Keratinocyte (primary cell): ENCODE measurements around the gene SLC37A1.

ENCODE experiments used
- CTCF ChIP-seq, 3 experiments: IDR thresholded peaks in 1 of 3; conservative IDR thresholded peaks in 1 of 3; optimal IDR thresholded peaks in 1 of 3; 2 replicates in 2 of 3; 3 replicates in 1 of 3; pipeline versions ENCODE3 to v1.5.1; 2011; ENCODE audit warnings: low read length in 3 of 3, mild to moderate bottlenecking in 3 of 3, moderate library complexity in 2 of 3, control low read depth in 1 of 3, inconsistent platforms in 1 of 3; ENCODE audit not compliant: insufficient read depth in 2 of 3; ENCODE audit errors: extremely low read depth in 1 of 3
- EZH2 ChIP-seq: IDR thresholded peaks from one replicate; pipeline ENCODE4 v1.6.1; 2012; ENCODE audit warnings: inconsistent platforms, mild to moderate bottlenecking, low read length, moderate library complexity

DNA sequence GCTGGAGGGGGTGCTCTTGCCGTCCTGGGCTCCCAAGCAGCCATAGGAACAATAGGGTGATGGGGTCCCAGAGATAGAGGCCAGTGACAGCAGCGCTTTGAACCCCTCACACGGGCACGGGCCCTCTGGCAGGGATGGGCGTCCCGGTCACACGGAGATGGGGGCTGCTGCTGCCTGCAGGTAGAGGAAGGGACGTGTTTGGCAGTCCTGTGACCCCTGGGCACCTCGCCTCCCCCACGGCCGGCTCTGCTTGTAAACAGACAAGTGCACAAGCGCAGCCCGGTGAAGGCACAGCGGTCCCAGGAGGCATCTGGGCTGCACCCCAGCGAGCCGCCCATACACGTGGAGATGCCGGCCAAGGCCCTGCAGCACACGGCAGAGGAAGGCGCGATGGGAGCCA, 103.3 kb downstream of the SLC37A1 start:
- TF ChIP-seq EZH2 (peak; percentile 67), CTCF (optimal IDR thresholded peaks at IDR 0.05 in 1 of 3, IDR thresholded peaks at IDR 0.05 in 1 of 3, conservative IDR thresholded peaks at IDR 0.05 in 1 of 3; ENCODE audit: extremely low read depth in 1 of 3, insufficient read depth in 2 of 3, low read length in 3 of 3) (no peak)
